ENCODE results near the gene GSK3B. TPM values are rescaled to one million over a fixed set of nuclear protein-coding genes. Genes with fewer than 3 reads are reported as not detected.

GSK3B gene
- total RNA-seq, 1 donor from 2014 or later, result 48.4 TPM

DNA sequence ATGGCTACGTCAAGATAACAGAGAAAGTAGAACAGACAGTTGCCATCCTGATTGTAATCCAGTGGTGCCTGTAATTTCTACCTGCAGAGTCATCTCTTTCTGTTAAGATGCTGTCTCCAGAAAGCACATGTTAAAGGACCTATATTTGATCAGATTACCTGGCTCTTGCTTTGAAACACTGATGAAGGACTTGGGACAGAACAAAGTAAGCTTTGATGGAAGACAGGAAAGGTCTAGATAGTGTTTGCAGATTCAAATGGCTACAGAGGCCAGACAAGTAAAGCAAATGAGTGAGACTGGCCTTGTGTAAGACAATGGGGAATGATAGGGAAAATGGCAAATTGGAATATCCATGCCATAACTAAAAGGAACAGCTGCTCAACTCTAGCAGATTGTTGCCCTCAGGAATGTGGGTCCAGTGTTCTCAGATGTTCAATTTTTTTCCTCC, 1.8 kb upstream of the GSK3B start:
- DNase-seq (ENCODE audit: low spot score), result no peak

- peak; percentile 93 for DNase-seq (ENCODE audit: low spot score)
Observed at GRCh38 chr3:120095226-120095978, 1.2 kb upstream of the GSK3B start.

DNA sequence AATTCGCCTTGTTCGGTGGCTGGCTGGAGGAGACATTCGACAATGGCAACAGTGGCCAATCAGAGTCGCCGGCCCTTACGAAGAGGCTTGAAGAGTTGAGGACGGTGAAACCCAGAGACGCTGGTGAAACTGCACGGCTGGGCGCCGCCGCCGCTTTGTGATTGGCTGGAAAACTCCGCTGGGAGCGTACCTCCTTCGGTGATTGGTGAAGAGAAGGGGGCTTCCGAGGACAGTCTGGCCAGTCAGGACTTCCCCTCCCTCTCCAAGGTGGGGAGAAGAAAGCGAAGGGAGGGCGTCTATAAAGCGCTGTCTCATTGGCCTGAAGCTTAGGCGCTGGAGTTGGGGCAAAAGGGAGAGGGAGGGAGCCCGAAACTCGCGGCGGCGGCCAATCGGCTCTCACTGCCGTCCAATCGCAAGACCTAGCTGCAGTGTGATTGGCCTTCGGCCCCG, 554 bp upstream of the GSK3B start:
- DNase-seq (ENCODE audit: low spot score), result peak; percentile 100

- DNase-seq (ENCODE audit: low spot score), result no peak
Observed at GRCh38 chr3:120093119-120093910, 932 bp downstream of the GSK3B start.

DNA sequence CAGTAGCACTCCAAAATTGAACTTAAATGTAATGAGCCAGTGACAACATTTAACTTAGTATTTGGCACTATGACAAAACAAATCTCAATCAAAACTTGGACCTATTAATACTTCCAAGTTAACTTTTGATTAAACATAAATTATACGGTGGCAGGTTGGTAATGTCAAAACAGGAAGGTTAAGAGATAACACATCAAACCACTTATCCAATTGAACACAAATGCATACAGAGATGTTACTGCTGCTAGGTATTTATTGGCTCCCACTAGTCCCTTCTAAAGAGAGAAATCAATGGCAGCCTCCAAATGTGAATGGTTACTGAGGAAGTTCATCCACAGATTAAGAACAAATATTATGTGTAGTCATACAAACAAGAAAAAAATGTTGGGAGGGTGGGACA, 1.8 kb downstream of the GSK3B start:
- no peak for DNase-seq (ENCODE audit: low spot score)

DNA sequence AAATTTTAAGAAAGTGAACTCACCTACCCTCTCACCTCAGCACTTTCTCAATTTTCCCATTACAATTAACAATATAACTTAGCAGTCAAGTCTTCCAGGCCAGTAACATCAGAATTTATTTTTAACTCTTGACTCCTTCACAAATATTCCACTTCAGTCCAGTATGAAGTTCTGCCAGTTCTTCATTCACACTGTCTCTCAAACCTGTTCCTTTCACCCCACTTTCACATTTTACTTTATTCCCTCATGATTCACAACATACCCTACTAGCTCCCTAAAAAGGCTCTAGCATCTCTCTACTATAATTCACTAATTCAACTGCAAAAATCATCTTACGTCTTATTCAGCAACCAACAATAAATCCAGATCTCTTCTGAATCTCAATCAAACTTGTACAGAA, 3.8 kb downstream of the GSK3B start:
- no peak for DNase-seq (ENCODE audit: low spot score)

- DNase-seq (ENCODE audit: low spot score), result no peak
Observed at GRCh38 chr3:120089089-120089488, 5.2 kb downstream of the GSK3B start.

GRCh38 chr3:120088622-120089021, 5.6 kb downstream of the GSK3B start:
- DNase-seq (ENCODE audit: low spot score), result no peak

- no peak for DNase-seq (ENCODE audit: low spot score)
Observed at GRCh38 chr3:120081719-120082118, 12.5 kb downstream of the GSK3B start.

DNA sequence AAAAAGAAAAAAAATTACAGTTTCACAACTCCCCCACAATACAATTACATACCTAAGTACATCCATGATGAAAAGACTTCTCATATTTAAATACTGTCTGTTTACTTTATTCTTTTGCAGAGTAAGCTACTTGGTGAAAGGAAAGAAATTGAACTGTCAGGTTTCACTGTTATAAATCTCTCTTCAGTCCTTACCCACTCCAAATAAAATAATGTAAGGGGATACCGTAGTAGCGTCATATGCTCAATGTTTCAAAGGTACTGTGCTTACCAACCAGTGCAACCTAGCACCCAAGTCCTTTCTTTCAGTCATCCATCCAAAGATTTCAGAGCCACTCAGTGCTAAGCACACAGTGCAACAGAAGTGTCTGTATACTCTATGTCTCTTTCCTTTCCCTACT, 13.4 kb downstream of the GSK3B start:
- DNase-seq (ENCODE audit: low spot score), result no peak

GRCh38 chr3:120077731-120078130, 16.5 kb downstream of the GSK3B start:
- no peak for DNase-seq (ENCODE audit: low spot score)

DNA sequence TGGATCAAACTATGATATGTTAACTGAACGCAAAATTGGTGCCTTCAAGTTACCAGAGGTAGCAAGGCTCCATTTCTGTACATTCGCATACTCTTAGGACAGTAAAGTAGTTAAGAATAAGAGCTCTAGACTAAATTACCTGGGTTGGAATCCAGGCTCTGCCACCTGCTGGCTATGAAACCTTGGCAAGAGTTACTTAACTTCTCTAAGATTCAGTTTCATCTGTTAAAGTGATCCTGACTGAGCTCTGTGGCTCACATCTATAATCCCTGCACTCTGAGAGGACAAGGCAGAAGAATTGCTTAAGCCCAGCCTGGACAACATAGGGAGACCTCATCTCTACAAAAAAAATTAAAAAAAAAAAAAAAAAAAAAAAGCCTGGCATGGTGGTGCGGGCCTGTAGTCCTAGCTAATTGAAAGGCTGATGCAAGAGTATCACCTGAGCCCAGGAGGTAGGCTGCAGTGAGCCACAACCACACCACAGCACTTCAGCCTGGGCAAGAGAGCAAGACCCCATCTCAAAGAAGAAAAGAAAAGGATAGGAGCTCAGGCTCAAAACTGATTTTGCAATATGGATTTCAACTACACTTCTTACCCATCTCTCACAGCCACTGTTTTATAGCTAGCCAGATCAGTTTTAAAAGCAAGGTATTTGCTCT, 21.3 kb downstream of the GSK3B start:
- no peak for DNase-seq (ENCODE audit: low spot score)

- no peak for DNase-seq (ENCODE audit: low spot score)
Observed at GRCh38 chr3:120071259-120071658, 23.0 kb downstream of the GSK3B start.

GRCh38 chr3:120070263-120070981, 23.8 kb downstream of the GSK3B start:
- DNase-seq (ENCODE audit: low spot score), result no peak

- no peak for DNase-seq (ENCODE audit: low spot score)
Observed at GRCh38 chr3:120067083-120067482, 27.2 kb downstream of the GSK3B start.

DNA sequence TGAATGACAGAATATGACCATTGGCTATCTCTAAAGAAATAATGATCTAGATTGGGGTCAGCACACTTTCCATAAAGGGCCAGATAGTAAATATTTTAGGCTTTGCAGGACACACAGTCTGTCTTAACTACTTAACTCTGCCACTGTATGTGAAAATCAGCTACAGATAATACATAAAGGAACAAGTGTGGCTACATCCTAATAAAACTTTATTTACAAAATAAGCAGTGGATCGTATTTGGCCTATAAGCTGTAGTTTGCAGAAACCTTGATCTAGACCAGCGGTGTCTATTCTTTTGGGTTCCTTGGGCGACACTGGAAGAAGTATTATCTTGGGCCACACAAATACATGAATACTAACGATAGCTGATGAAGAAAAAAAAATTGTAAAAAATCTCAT, 27.6 kb downstream of the GSK3B start:
- no peak for DNase-seq (ENCODE audit: low spot score)

GRCh38 chr3:120064641-120065040, 29.6 kb downstream of the GSK3B start:
- no peak for DNase-seq (ENCODE audit: low spot score)

- no peak for DNase-seq (ENCODE audit: low spot score)
Observed at GRCh38 chr3:120062474-120062873, 31.8 kb downstream of the GSK3B start.

DNA sequence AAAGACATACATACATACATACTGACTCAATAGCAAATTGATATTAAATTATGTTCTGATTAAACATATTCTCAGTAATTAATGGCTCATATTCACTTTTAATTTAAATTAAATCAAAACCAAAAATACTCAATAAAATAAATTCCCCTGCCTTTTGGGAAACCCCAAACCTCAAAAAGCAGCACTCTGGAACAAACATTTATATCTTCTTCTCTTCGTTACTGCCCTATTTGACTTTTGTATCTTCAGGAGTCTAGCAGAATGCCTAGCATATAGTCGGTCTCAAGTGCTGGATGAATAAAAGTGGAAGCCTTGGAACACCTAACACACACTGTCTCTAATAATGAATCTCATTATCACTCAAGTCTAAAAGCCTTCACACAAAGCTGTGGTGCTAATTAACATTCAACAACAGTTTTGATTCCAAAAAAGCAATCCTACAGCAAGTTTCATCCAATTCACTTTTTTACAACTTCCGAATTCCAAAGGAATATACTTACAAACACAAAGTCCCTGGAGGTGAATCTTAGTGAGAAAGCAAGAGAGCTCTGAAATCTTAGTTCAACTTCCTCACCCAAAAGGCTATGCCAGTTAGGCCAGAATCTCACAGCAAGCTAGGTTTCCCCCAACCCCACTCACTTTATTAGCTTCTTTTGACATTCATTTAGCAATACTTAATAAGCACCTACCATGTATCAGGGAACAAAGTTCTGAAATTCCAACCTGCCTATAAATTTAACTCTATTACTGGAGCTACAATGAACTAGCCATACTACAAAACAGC, 35.0 kb downstream of the GSK3B start:
- no peak for DNase-seq (ENCODE audit: low spot score)

- DNase-seq (ENCODE audit: low spot score), result no peak
Observed at GRCh38 chr3:120057626-120058025, 36.6 kb downstream of the GSK3B start.

DNA sequence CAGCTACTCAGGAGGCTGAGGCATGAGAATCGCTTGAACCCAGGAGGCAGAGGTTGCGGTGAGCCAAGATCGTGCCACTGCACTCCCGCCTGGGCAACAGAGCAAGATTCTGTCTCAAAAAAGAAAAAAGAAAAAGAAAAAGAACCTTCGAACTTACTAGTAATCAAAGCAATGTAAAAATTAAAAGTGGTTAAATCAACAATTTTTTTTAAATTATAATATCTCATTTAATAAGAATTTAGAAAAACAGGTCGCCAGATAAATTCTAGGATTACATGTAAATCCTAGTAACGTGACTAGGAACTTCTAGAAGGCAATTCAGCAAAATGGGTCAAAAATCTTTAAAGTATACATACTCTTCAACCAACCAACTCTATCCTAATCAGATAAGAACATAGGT, 37.2 kb downstream of the GSK3B start:
- no peak for DNase-seq (ENCODE audit: low spot score)
